ENCODE measurements around the gene PPP3CA.

PPP3CA gene

GRCh38 chr4:101328063-101328602, 19.2 kb downstream of the PPP3CA start:
- no peaks in the 10 kb centered on the region for H3K9me3 ChIP-seq (ENCODE audit: insufficient read depth, low read depth, low read length)
- no peak overlapping the region for H3K9ac ChIP-seq (ENCODE audit: low read depth, low read length)
- H3K27ac ChIP-seq (ENCODE audit: low read length): no peak overlapping the region
- H3K27me3 ChIP-seq (ENCODE audit: insufficient read depth, low read length): no peaks in the 10 kb centered on the region
- 0 out of 2 replicates have a peak overlapping the region, but pooled peaks have one; percentile 19 for H3K4me3 ChIP-seq (ENCODE audit: low read length)
- peaks cover 49% of the 10 kb centered on the region; the same call in 1 of the 2 replicates for H3K4me1 ChIP-seq (ENCODE audit: insufficient read depth, low read length)
- H3K36me3 ChIP-seq (ENCODE audit: insufficient read depth, low read depth, low read length): no peaks in the 10 kb centered on the region

- no peak overlapping the region for H3K4me3 ChIP-seq (ENCODE audit: low read length)
- no peak overlapping the region for H3K27ac ChIP-seq (ENCODE audit: low read length)
- H3K4me1 ChIP-seq (ENCODE audit: insufficient read depth, low read length): peaks cover 49% of the 10 kb centered on the region; the same call in 1 of the 2 replicates
- H3K9ac ChIP-seq (ENCODE audit: low read depth, low read length): no peak overlapping the region
- no peaks in the 10 kb centered on the region for H3K36me3 ChIP-seq (ENCODE audit: insufficient read depth, low read depth, low read length)
- H3K27me3 ChIP-seq (ENCODE audit: insufficient read depth, low read length): no peaks in the 10 kb centered on the region
- no peaks in the 10 kb centered on the region for H3K9me3 ChIP-seq (ENCODE audit: insufficient read depth, low read depth, low read length)
Observed at GRCh38 chr4:101326576-101326975, 20.8 kb downstream of the PPP3CA start.

- peaks cover 36% of the 10 kb centered on the region; the same call in 1 of the 2 replicates for H3K4me1 ChIP-seq (ENCODE audit: insufficient read depth, low read length)
- no peak overlapping the region for H3K27ac ChIP-seq (ENCODE audit: low read length)
- H3K9me3 ChIP-seq (ENCODE audit: insufficient read depth, low read depth, low read length): no peaks in the 10 kb centered on the region
- H3K9ac ChIP-seq (ENCODE audit: low read depth, low read length): no peak overlapping the region
- no peaks in the 10 kb centered on the region for H3K27me3 ChIP-seq (ENCODE audit: insufficient read depth, low read length)
- H3K36me3 ChIP-seq (ENCODE audit: insufficient read depth, low read depth, low read length): no peaks in the 10 kb centered on the region
- H3K4me3 ChIP-seq (ENCODE audit: low read length): no peak overlapping the region
Observed at GRCh38 chr4:101322743-101323142, 24.6 kb downstream of the PPP3CA start.

GRCh38 chr4:101321481-101322042, 25.8 kb downstream of the PPP3CA start:
- no peak overlapping the region for H3K4me3 ChIP-seq (ENCODE audit: low read length)
- H3K27me3 ChIP-seq (ENCODE audit: insufficient read depth, low read length): no peaks in the 10 kb centered on the region
- no peak overlapping the region for H3K27ac ChIP-seq (ENCODE audit: low read length)
- no peaks in the 10 kb centered on the region for H3K9me3 ChIP-seq (ENCODE audit: insufficient read depth, low read depth, low read length)
- H3K36me3 ChIP-seq (ENCODE audit: insufficient read depth, low read depth, low read length): no peaks in the 10 kb centered on the region
- no peak overlapping the region for H3K9ac ChIP-seq (ENCODE audit: low read depth, low read length)
- H3K4me1 ChIP-seq (ENCODE audit: insufficient read depth, low read length): peaks cover 24% of the 10 kb centered on the region; the same call in 1 of the 2 replicates

GRCh38 chr4:101315786-101316185, 31.5 kb downstream of the PPP3CA start:
- H3K36me3 ChIP-seq (ENCODE audit: insufficient read depth, low read depth, low read length): no peaks in the 10 kb centered on the region
- H3K4me1 ChIP-seq (ENCODE audit: insufficient read depth, low read length): peaks cover 2% of the 10 kb centered on the region; the same call in 1 of the 2 replicates
- H3K27ac ChIP-seq (ENCODE audit: low read length): no peak overlapping the region
- H3K9ac ChIP-seq (ENCODE audit: low read depth, low read length): no peak overlapping the region
- no peak overlapping the region for H3K4me3 ChIP-seq (ENCODE audit: low read length)
- no peaks in the 10 kb centered on the region for H3K27me3 ChIP-seq (ENCODE audit: insufficient read depth, low read length)
- H3K9me3 ChIP-seq (ENCODE audit: insufficient read depth, low read depth, low read length): no peaks in the 10 kb centered on the region

GRCh38 chr4:101315041-101315440, 32.3 kb downstream of the PPP3CA start:
- Histone ChIP-seq H3K9me3 (ENCODE audit: insufficient read depth, low read depth, low read length) (no peaks in the 10 kb centered on the region), H3K4me3 (ENCODE audit: low read length) (no peak overlapping the region), H3K27ac (ENCODE audit: low read length) (no peak overlapping the region), H3K27me3 (ENCODE audit: insufficient read depth, low read length) (no peaks in the 10 kb centered on the region), H3K9ac (ENCODE audit: low read depth, low read length) (no peak overlapping the region), H3K4me1 (ENCODE audit: insufficient read depth, low read length) (peaks cover 2% of the 10 kb centered on the region; the same call in 1 of the 2 replicates), H3K36me3 (ENCODE audit: insufficient read depth, low read depth, low read length) (no peaks in the 10 kb centered on the region)

- Histone ChIP-seq H3K4me1 (ENCODE audit: insufficient read depth, low read length) (peaks cover 23% of the 10 kb centered on the region), H3K27ac (ENCODE audit: low read length) (no peak overlapping the region), H3K9ac (ENCODE audit: low read depth, low read length) (no peak overlapping the region), H3K4me3 (ENCODE audit: low read length) (no peak overlapping the region), H3K9me3 (ENCODE audit: insufficient read depth, low read depth, low read length) (no peaks in the 10 kb centered on the region), H3K36me3 (ENCODE audit: insufficient read depth, low read depth, low read length) (no peaks in the 10 kb centered on the region), H3K27me3 (ENCODE audit: insufficient read depth, low read length) (no peaks in the 10 kb centered on the region)
Observed at GRCh38 chr4:101309925-101310324, 37.4 kb downstream of the PPP3CA start.

- Histone ChIP-seq H3K36me3 (ENCODE audit: insufficient read depth, low read depth, low read length) (no peaks in the 10 kb centered on the region), H3K27ac (ENCODE audit: low read length) (no peak overlapping the region)
Observed at GRCh38 chr4:101307899-101308298, 39.4 kb downstream of the PPP3CA start.

GRCh38 chr4:101306764-101307615, 40.3 kb downstream of the PPP3CA start:
- Histone ChIP-seq H3K9me3 (ENCODE audit: insufficient read depth, low read depth, low read length) (no peaks in the 10 kb centered on the region), H3K36me3 (ENCODE audit: insufficient read depth, low read depth, low read length) (no peaks in the 10 kb centered on the region), H3K27ac (ENCODE audit: low read length) (no peak overlapping the region), H3K9ac (ENCODE audit: low read depth, low read length) (no peak overlapping the region), H3K27me3 (ENCODE audit: insufficient read depth, low read length) (no peaks in the 10 kb centered on the region), H3K4me1 (ENCODE audit: insufficient read depth, low read length) (peaks cover 30% of the 10 kb centered on the region), H3K4me3 (ENCODE audit: low read length) (no peak overlapping the region)

More at GRCh38 chr4:101307899-101308298, 39.4 kb downstream of the PPP3CA start:
- no peak overlapping the region for H3K4me3 ChIP-seq (ENCODE audit: low read length)
- H3K27me3 ChIP-seq (ENCODE audit: insufficient read depth, low read length): no peaks in the 10 kb centered on the region
- peaks cover 30% of the 10 kb centered on the region for H3K4me1 ChIP-seq (ENCODE audit: insufficient read depth, low read length)
- no peaks in the 10 kb centered on the region for H3K9me3 ChIP-seq (ENCODE audit: insufficient read depth, low read depth, low read length)
- H3K9ac ChIP-seq (ENCODE audit: low read depth, low read length): no peak overlapping the region

GRCh38 chr4:101306225-101306624, 41.1 kb downstream of the PPP3CA start:
- Histone ChIP-seq H3K27ac (ENCODE audit: low read length) (no peak overlapping the region), H3K27me3 (ENCODE audit: insufficient read depth, low read length) (no peaks in the 10 kb centered on the region), H3K9me3 (ENCODE audit: insufficient read depth, low read depth, low read length) (no peaks in the 10 kb centered on the region), H3K4me1 (ENCODE audit: insufficient read depth, low read length) (peaks cover 30% of the 10 kb centered on the region), H3K36me3 (ENCODE audit: insufficient read depth, low read depth, low read length) (no peaks in the 10 kb centered on the region), H3K4me3 (ENCODE audit: low read length) (no peak overlapping the region), H3K9ac (ENCODE audit: low read depth, low read length) (no peak overlapping the region)

- Histone ChIP-seq H3K4me1 (ENCODE audit: insufficient read depth, low read length) (peaks cover 30% of the 10 kb centered on the region), H3K4me3 (ENCODE audit: low read length) (peak overlapping the region; percentile 10; the same call in 1 of the 2 replicates), H3K36me3 (ENCODE audit: insufficient read depth, low read depth, low read length) (no peaks in the 10 kb centered on the region)
Observed at GRCh38 chr4:101304916-101305315, 42.4 kb downstream of the PPP3CA start.

More at GRCh38 chr4:101304916-101305315, 42.4 kb downstream of the PPP3CA start:
- Histone ChIP-seq H3K27ac (ENCODE audit: low read length) (no peak overlapping the region), H3K27me3 (ENCODE audit: insufficient read depth, low read length) (no peaks in the 10 kb centered on the region), H3K9me3 (ENCODE audit: insufficient read depth, low read depth, low read length) (no peaks in the 10 kb centered on the region), H3K9ac (ENCODE audit: low read depth, low read length) (peak overlapping the region; percentile 14; the same call in 1 of the 2 replicates)
